HCT116 (cell line): ENCODE results near the gene HEPACAM. TPM values are rescaled to one million over a fixed set of nuclear protein-coding genes. Genes with fewer than 3 reads are reported as not detected.

Experiments used
- ATAC-seq: fragments of 200-7000 bp; cut with Tn5 transposase; 2 replicates; pipeline ENCODE4 v1.9.1; 2020; ENCODE audit warnings: mild to moderate bottlenecking, moderate library complexity
- BruUV-seq: library from RNA; stranded (reverse); fragments of 400-500 nt; replicated peaks from 2 replicates; lab custom pipeline; 2021; lab: Mats Ljungman, UMichigan
- CTCF ChIA-PET: fragments of 300-600 bp; sonication (Branson Sonifier 250); formaldehyde crosslinking; loops from one replicate; lab custom pipeline; 2021; ENCODE audit warnings: antibody characterized with exemption; lab: Charles Lee
- POLR2A ChIA-PET: fragments of 300-600, 350-600 bp; sonication (Branson Sonifier 250); formaldehyde crosslinking; loops from one replicate; lab custom pipeline; 2021; ENCODE audit warnings: antibody characterized with exemption; lab: Charles Lee
- RAD21 ChIA-PET, 2 experiments: fragments of 300-600 bp; sonication (Branson Sonifier 250); formaldehyde crosslinking; loops; one replicate each; lab custom pipeline; 2023; ENCODE audit warnings: low total read pairs in 2 of 2; ENCODE audit not compliant: uncharacterized antibody in 2 of 2, unreplicated experiment in 2 of 2, low non-redundant PET in 1 of 2; lab: Charles Lee
- DNase-seq: peaks from one replicate; pipeline ENCODE4 v3.0.0-alpha.2; 2010; ENCODE audit warnings: low read depth, low spot score
- H2AFZ ChIP-seq: fragments of 200-600 bp; shearing (Covaris generic), sonication (generic); 2 replicates; pipeline ENCODE4 v1.6.1; 2017; ENCODE audit warnings: low read depth, mixed run types, mixed read lengths, antibody characterized with exemption, low read length; ENCODE audit not compliant: poor library complexity, severe bottlenecking
- H3K27ac ChIP-seq: 2 replicates; pipeline ENCODE4 v1.5.1; 2012; ENCODE audit warnings: low read depth, low read length
- H3K27me3 ChIP-seq: fragments of 200-600 bp; sonication (generic); 2 replicates; pipeline ENCODE4 v1.6.1; 2016; ENCODE audit warnings: mixed run types, low read length, mixed read lengths; ENCODE audit not compliant: insufficient read depth
- H3K36me3 ChIP-seq, 2 experiments: fragments of 200-500 bp in 1 of 2; fragments of 200-600 bp in 1 of 2; sonication (Bioruptor generic) in 1 of 2; sonication (generic) in 1 of 2; 2 replicates each; pipeline versions ENCODE4 v1.5.1 to v1.6.1; 2014 to 2016; ENCODE audit warnings: low read length in 2 of 2, inconsistent platforms in 1 of 2, mixed read lengths in 1 of 2, mixed run types in 1 of 2; ENCODE audit not compliant: insufficient read depth in 2 of 2, control insufficient read depth in 1 of 2
- H3K4me1 ChIP-seq, 2 experiments: fragments of 200-600 bp in 1 of 2; sonication (generic) in 1 of 2; 2 replicates each; pipeline versions ENCODE4 v1.5.1 to v1.6.1; 2012 to 2017; ENCODE audit warnings: low read length in 2 of 2, inconsistent platforms in 1 of 2, mild to moderate bottlenecking in 1 of 2, mixed read lengths in 1 of 2, mixed run types in 1 of 2, moderate library complexity in 1 of 2; ENCODE audit not compliant: insufficient read depth in 2 of 2, control insufficient read depth in 1 of 2
- H3K4me2 ChIP-seq: fragments of 200-600 bp; sonication (generic); 2 replicates; pipeline ENCODE4 v1.6.1; 2017; ENCODE audit warnings: mixed run types, low read length, mixed read lengths
- H3K4me3 ChIP-seq, 2 experiments: fragments of 200-600 bp in 1 of 2; sonication (generic) in 1 of 2; replicated peaks in 1 of 2; 2 replicates each; pipeline ENCODE4 v1.5.1; 2011 to 2016; ENCODE audit warnings: low read length in 2 of 2, control low read depth in 1 of 2, low read depth in 1 of 2, mild to moderate bottlenecking in 1 of 2, mixed read lengths in 1 of 2, mixed run types in 1 of 2
- H3K79me2 ChIP-seq: fragments of 200-600 bp; sonication (generic); 2 replicates; pipeline ENCODE4 v1.6.1; 2017; ENCODE audit warnings: mild to moderate bottlenecking, mixed run types, low read length, moderate library complexity, mixed read lengths; ENCODE audit not compliant: insufficient read depth
- H3K9ac ChIP-seq: fragments of 200-600 bp; sonication (generic); 2 replicates; pipeline ENCODE4 v1.6.1; 2016; ENCODE audit warnings: low read length, mixed read lengths
- H3K9me2 ChIP-seq: fragments of 200-600 bp; sonication (generic), shearing (Covaris generic); 2 replicates; pipeline ENCODE4 v1.6.1; 2017; ENCODE audit warnings: mixed run types, mild to moderate bottlenecking, moderate library complexity; ENCODE audit not compliant: insufficient read depth
- H3K9me3 ChIP-seq, 2 experiments: fragments of 200-500 bp in 1 of 2; fragments of 200-600 bp in 1 of 2; sonication (Bioruptor generic) in 1 of 2; sonication (generic) in 1 of 2; 2 replicates each; pipeline ENCODE4 v1.6.1; 2014 to 2017; ENCODE audit warnings: low read length in 2 of 2, mixed read lengths in 2 of 2, inconsistent platforms in 1 of 2, low read depth in 1 of 2, mild to moderate bottlenecking in 1 of 2, mixed run types in 1 of 2, moderate library complexity in 1 of 2; ENCODE audit not compliant: control insufficient read depth in 1 of 2, insufficient read depth in 1 of 2
- H4K20me1 ChIP-seq: fragments of 200-600 bp; sonication (generic), shearing (Covaris generic); 2 replicates; pipeline ENCODE4 v1.6.1; 2017; ENCODE audit warnings: mixed run types, mild to moderate bottlenecking, moderate library complexity; ENCODE audit not compliant: insufficient read depth
- CBX3 ChIP-seq: IDR thresholded peaks from 2 replicates; pipeline ENCODE4 v1.6.1; 2012; ENCODE audit warnings: low read depth
- ELF1 ChIP-seq: IDR thresholded peaks from 2 replicates; pipeline ENCODE4 v1.6.1; 2012; ENCODE audit warnings: low read depth, borderline replicate concordance
- FOSL1 ChIP-seq: IDR thresholded peaks from 2 replicates; pipeline ENCODE4 v1.6.1; 2012; ENCODE audit warnings: low read depth
- RAD21 ChIP-seq: IDR thresholded peaks from 2 replicates; pipeline ENCODE4 v1.6.1; 2012; ENCODE audit warnings: low read depth, mild to moderate bottlenecking
- SIN3A ChIP-seq: IDR thresholded peaks from 2 replicates; pipeline ENCODE4 v1.6.1; 2012; ENCODE audit warnings: low read depth
- TCF7L2 ChIP-seq: IDR thresholded peaks from 2 replicates; pipeline ENCODE4 v1.7.0; 2011; ENCODE audit warnings: borderline replicate concordance, inconsistent platforms; ENCODE audit not compliant: insufficient read depth, insufficient read length; ENCODE audit errors: extremely low read depth
- ZNF274 ChIP-seq: fragments of 200-500 bp; sonication (Bioruptor generic); IDR thresholded peaks from 2 replicates; pipeline ENCODE4 v1.6.1; 2014; ENCODE audit warnings: mild to moderate bottlenecking, low read depth, low read length, inconsistent platforms
- intact Hi-C: fragments of 100-400 bp; cut with micrococcal nuclease; formaldehyde crosslinking; loops from 2 replicates; pipeline ENCODE4 v1.10.0; 2022
- total RNA-seq: library from RNA; stranded (reverse); gene quantifications from one replicate; pipeline ENCODE4 v1.2.1, GENCODE V29; 2021; ENCODE audit not compliant: unreplicated experiment
- TF ChIP-seq, protein P1 (sequence below): IDR thresholded peaks from 2 replicates; pipeline ENCODE4 v1.6.1; 2011; ENCODE audit warnings: mild to moderate bottlenecking, low read length, moderate library complexity; ENCODE audit not compliant: insufficient replicate concordance; ENCODE audit errors: extremely low read depth
- TF ChIP-seq, protein P2 (sequence below): IDR thresholded peaks from 2 replicates; pipeline ENCODE4 v1.6.1; 2012
- TF ChIP-seq, protein P3 (sequence below), 3 experiments: fragments of 200-600 bp in 1 of 3; sonication (generic) in 1 of 3; IDR thresholded peaks in 2 of 3; conservative IDR thresholded peaks in 1 of 3; 2 replicates each; pipeline ENCODE4 v1.5.1; 2012 to 2017; ENCODE audit warnings: low read depth in 2 of 3, low read length in 2 of 3, antibody characterized with exemption in 1 of 3, borderline replicate concordance in 1 of 3, control low read depth in 1 of 3, mild to moderate bottlenecking in 1 of 3, mixed read lengths in 1 of 3, mixed run types in 1 of 3, moderate library complexity in 1 of 3; ENCODE audit not compliant: insufficient read depth in 1 of 3

HEPACAM gene
- total RNA-seq, 1 experiment from 2014 or later = not detected

DNA sequence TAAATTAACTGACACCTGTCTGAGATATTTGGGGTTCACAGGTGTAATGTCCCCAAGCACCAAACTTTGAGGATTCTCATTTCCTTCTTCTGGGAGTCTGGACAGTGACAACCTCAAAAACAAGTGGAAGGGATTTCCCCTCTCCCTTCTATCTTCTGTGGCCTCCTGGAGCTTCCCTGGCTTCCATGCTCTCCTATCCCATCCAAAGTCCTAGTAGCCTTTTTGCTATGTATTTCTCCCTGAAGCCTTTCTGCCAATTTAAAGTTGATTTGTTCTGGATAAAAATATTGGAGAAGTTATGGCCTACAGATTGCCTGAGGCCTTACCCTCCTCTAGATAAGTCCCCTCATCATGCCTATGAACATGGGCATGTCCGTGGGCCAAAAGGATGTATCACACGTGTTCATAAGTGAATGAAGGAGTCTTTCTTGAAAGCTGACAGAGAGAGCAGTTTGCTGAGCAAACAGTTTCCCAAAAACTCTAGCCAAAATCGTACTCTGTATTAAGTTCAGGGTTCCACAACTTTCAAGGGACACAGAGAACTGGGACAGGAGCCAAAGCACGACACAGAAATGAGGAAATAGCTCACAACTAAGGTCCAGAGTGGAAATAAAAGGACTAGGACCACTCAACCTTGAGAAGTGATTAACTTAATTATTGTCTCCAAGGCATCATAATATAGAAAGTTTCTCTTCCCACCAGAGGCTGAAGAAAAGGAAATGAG is 6.7 kb downstream of the HEPACAM start:
- Histone ChIP-seq H4K20me1 (no peaks in the 10 kb centered on the region), H3K79me2 (no peaks in the 10 kb centered on the region), H3K27ac (no peak overlapping the region)
- CTCF ChIA-PET = no interaction called here
- RAD21 ChIA-PET = no interaction called here
- no TSS peak for BruUV-seq
- TF ChIP-seq ZNF274 = no peak
- no peak for TF ChIP-seq TCF7L2
- TF ChIP-seq, protein P1, sequence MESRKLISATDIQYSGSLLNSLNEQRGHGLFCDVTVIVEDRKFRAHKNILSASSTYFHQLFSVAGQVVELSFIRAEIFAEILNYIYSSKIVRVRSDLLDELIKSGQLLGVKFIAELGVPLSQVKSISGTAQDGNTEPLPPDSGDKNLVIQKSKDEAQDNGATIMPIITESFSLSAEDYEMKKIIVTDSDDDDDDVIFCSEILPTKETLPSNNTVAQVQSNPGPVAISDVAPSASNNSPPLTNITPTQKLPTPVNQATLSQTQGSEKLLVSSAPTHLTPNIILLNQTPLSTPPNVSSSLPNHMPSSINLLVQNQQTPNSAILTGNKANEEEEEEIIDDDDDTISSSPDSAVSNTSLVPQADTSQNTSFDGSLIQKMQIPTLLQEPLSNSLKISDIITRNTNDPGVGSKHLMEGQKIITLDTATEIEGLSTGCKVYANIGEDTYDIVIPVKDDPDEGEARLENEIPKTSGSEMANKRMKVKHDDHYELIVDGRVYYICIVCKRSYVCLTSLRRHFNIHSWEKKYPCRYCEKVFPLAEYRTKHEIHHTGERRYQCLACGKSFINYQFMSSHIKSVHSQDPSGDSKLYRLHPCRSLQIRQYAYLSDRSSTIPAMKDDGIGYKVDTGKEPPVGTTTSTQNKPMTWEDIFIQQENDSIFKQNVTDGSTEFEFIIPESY = no peak
- TF ChIP-seq, protein P2, sequence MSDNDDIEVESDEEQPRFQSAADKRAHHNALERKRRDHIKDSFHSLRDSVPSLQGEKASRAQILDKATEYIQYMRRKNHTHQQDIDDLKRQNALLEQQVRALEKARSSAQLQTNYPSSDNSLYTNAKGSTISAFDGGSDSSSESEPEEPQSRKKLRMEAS = no peak
- TF ChIP-seq, protein P3, sequence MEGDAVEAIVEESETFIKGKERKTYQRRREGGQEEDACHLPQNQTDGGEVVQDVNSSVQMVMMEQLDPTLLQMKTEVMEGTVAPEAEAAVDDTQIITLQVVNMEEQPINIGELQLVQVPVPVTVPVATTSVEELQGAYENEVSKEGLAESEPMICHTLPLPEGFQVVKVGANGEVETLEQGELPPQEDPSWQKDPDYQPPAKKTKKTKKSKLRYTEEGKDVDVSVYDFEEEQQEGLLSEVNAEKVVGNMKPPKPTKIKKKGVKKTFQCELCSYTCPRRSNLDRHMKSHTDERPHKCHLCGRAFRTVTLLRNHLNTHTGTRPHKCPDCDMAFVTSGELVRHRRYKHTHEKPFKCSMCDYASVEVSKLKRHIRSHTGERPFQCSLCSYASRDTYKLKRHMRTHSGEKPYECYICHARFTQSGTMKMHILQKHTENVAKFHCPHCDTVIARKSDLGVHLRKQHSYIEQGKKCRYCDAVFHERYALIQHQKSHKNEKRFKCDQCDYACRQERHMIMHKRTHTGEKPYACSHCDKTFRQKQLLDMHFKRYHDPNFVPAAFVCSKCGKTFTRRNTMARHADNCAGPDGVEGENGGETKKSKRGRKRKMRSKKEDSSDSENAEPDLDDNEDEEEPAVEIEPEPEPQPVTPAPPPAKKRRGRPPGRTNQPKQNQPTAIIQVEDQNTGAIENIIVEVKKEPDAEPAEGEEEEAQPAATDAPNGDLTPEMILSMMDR (IDR thresholded peaks at IDR 0.05 in 2 of 3, conservative IDR thresholded peaks at IDR 0.05 in 1 of 3; ENCODE audit: borderline replicate concordance in 1 of 3, insufficient read depth in 1 of 3, low read depth in 2 of 3, low read length in 2 of 3) = no peak
- TF ChIP-seq SIN3A = no peak
- no peak for TF ChIP-seq ELF1
- TF ChIP-seq RAD21 = no peak
- no peak for TF ChIP-seq FOSL1
- no peak for TF ChIP-seq CBX3
- TF ChIP-seq, all 23 proteins: peak for 0
- no peaks in the 10 kb centered on the region for H3K9me3 ChIP-seq
- no peak overlapping the region for H3K4me2 ChIP-seq
- no peak overlapping the region for H3K4me3 ChIP-seq
- no peaks in the 10 kb centered on the region for H3K36me3 ChIP-seq
- ATAC-seq (no peak), DNase-seq (no peak)
- H3K9me2 ChIP-seq = no peaks in the 10 kb centered on the region
- H3K27me3 ChIP-seq = no peaks in the 10 kb centered on the region
- intact Hi-C loops = no loop called here
- H2AFZ ChIP-seq = no peak overlapping the region
- H3K4me1 ChIP-seq = no peaks in the 10 kb centered on the region
- no peak overlapping the region for H3K9ac ChIP-seq
- POLR2A ChIA-PET = no interaction called here
